OCI-LY1 (cell line): ENCODE data around the gene LOC128125822.

Experiments
- H2AFZ ChIP-seq: fragments of 200-600 bp; sonication (generic), shearing (Covaris generic); 2 replicates; pipeline ENCODE4 v1.6.0; 2014; ENCODE audit warnings: antibody characterized with exemption, mild to moderate bottlenecking, low read length
- H3F3A ChIP-seq: fragments of 200-600 bp; sonication (generic), shearing (Covaris generic); 2 replicates; pipeline ENCODE4 v1.6.0; 2014; ENCODE audit warnings: mild to moderate bottlenecking, antibody characterized with exemption, low read length, moderate library complexity; ENCODE audit not compliant: insufficient read depth
- H3K27ac ChIP-seq: fragments of 200-600 bp; sonication (generic); 2 replicates; pipeline ENCODE4 v1.5.1; 2014; ENCODE audit warnings: low read length, mixed run types, mild to moderate bottlenecking, low read depth; ENCODE audit not compliant: poor library complexity, severe bottlenecking
- H3K27me3 ChIP-seq: fragments of 200-600 bp; sonication (generic); 2 replicates; pipeline ENCODE4 v1.6.0; 2014; ENCODE audit warnings: antibody characterized with exemption, mild to moderate bottlenecking, low read length, moderate library complexity; ENCODE audit not compliant: insufficient read depth
- H3K36me3 ChIP-seq: fragments of 200-600 bp; sonication (generic); 2 replicates; pipeline ENCODE4 v1.6.1; 2014; ENCODE audit warnings: mild to moderate bottlenecking, antibody characterized with exemption, low read length, moderate library complexity, mixed read lengths; ENCODE audit not compliant: insufficient read depth
- H3K4me1 ChIP-seq: fragments of 200-600 bp; sonication (generic); 2 replicates; pipeline ENCODE4 v1.5.1; 2014; ENCODE audit warnings: mild to moderate bottlenecking, low read length, moderate library complexity; ENCODE audit not compliant: insufficient read depth, severe bottlenecking
- H3K4me2 ChIP-seq: fragments of 200-600 bp; sonication (generic), shearing (Covaris generic); 2 replicates; pipeline ENCODE4 v1.6.1; 2014; ENCODE audit warnings: low read length
- H3K4me3 ChIP-seq: fragments of 200-600 bp; sonication (generic); 2 replicates; pipeline ENCODE4 v1.5.1; 2014; ENCODE audit warnings: low read length, low read depth, mild to moderate bottlenecking, mixed read lengths; ENCODE audit not compliant: poor library complexity, severe bottlenecking
- H3K79me2 ChIP-seq: fragments of 200-600 bp; shearing (Covaris generic); 2 replicates; pipeline ENCODE4 v1.6.1; 2016; ENCODE audit warnings: mixed run types, low read length, mixed read lengths; ENCODE audit not compliant: insufficient read depth
- H3K9ac ChIP-seq: fragments of 200-600 bp; sonication (generic), shearing (Covaris generic); 2 replicates; pipeline ENCODE4 v1.6.1; 2014; ENCODE audit warnings: mild to moderate bottlenecking, low read length, mixed read lengths
- H3K9me2 ChIP-seq: fragments of 200-600 bp; sonication (generic), shearing (Covaris generic); 2 replicates; pipeline ENCODE4 v1.6.1; 2014; ENCODE audit warnings: low read depth, mild to moderate bottlenecking, low read length, mixed read lengths
- H3K9me3 ChIP-seq: fragments of 200-600 bp; shearing (Covaris generic); 2 replicates; pipeline ENCODE4 v1.6.1; 2014; ENCODE audit warnings: low read length, mixed read lengths
- H4K20me1 ChIP-seq: fragments of 200-600 bp; sonication (generic), shearing (Covaris generic); 2 replicates; pipeline ENCODE4 v1.6.0; 2016; ENCODE audit warnings: mild to moderate bottlenecking, low read length; ENCODE audit not compliant: insufficient read depth
- EZH2 ChIP-seq: fragments of 200-600 bp; sonication (generic), shearing (Covaris generic); IDR thresholded peaks from 2 replicates; pipeline ENCODE4 v1.8.0; 2017; ENCODE audit warnings: borderline replicate concordance, mixed run types, mild to moderate bottlenecking, antibody characterized with exemption, low read length, moderate library complexity, mixed read lengths
- TF ChIP-seq, protein P1 (sequence below): fragments of 200-600 bp; sonication (generic), shearing (Covaris generic); IDR thresholded peaks from 2 replicates; pipeline ENCODE4 v1.5.1; 2017; ENCODE audit warnings: mild to moderate bottlenecking, antibody characterized with exemption, low read length, moderate library complexity, mixed read lengths

Gene LOC128125822

DNA sequence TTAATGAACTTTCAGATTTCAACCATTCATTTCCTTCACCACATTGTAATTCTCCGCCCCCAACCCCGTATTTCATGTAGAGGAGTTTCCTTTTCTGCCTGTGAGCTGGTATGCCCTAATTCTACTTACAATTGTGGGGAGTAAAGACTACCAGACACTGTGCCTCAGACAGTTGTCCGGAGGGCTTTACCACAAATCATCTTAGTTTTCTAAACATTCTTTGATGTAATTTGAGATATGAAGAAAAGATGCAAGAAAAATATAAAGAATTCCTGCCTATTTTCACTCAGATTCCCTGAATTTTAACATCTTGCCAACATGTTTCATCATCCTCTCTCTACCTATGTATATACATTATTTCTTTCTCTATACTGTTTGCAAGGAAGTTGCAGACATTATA, 28.3 kb upstream of the LOC128125822 start:
- Histone ChIP-seq H3K27me3 (no peaks in the 10 kb centered on the region), H3K9ac (no peak overlapping the region), H3K9me3 (no peaks in the 10 kb centered on the region), H3K4me1 (no peaks in the 10 kb centered on the region), H2AFZ (no peak overlapping the region), H3K79me2 (no peaks in the 10 kb centered on the region), H3K36me3 (no peaks in the 10 kb centered on the region), H4K20me1 (no peaks in the 10 kb centered on the region), H3K4me3 (no peak overlapping the region), H3F3A (no peaks in the 10 kb centered on the region), H3K9me2 (no peaks in the 10 kb centered on the region), H3K4me2 (no peak overlapping the region), H3K27ac (no peak overlapping the region)
- no peak for TF ChIP-seq EZH2
- TF ChIP-seq, protein P1, sequence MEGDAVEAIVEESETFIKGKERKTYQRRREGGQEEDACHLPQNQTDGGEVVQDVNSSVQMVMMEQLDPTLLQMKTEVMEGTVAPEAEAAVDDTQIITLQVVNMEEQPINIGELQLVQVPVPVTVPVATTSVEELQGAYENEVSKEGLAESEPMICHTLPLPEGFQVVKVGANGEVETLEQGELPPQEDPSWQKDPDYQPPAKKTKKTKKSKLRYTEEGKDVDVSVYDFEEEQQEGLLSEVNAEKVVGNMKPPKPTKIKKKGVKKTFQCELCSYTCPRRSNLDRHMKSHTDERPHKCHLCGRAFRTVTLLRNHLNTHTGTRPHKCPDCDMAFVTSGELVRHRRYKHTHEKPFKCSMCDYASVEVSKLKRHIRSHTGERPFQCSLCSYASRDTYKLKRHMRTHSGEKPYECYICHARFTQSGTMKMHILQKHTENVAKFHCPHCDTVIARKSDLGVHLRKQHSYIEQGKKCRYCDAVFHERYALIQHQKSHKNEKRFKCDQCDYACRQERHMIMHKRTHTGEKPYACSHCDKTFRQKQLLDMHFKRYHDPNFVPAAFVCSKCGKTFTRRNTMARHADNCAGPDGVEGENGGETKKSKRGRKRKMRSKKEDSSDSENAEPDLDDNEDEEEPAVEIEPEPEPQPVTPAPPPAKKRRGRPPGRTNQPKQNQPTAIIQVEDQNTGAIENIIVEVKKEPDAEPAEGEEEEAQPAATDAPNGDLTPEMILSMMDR, result no peak

GRCh38 chr6:63546236-63546635, 26.0 kb upstream of the LOC128125822 start:
- no peaks in the 10 kb centered on the region for H3K27me3 ChIP-seq
- no peaks in the 10 kb centered on the region for H3K36me3 ChIP-seq
- H3K9me2 ChIP-seq, result no peaks in the 10 kb centered on the region
- H2AFZ ChIP-seq, result no peak overlapping the region
- H3K4me3 ChIP-seq, result no peak overlapping the region
- no peaks in the 10 kb centered on the region for H3K4me1 ChIP-seq
- no peak for TF ChIP-seq EZH2
- TF ChIP-seq, protein P1, result no peak
- no peak overlapping the region for H3K27ac ChIP-seq
- no peak overlapping the region for H3K4me2 ChIP-seq
- H3K9me3 ChIP-seq, result no peaks in the 10 kb centered on the region
- no peaks in the 10 kb centered on the region for H3F3A ChIP-seq
- no peaks in the 10 kb centered on the region for H3K79me2 ChIP-seq
- H3K9ac ChIP-seq, result no peak overlapping the region
- H4K20me1 ChIP-seq, result no peaks in the 10 kb centered on the region

DNA sequence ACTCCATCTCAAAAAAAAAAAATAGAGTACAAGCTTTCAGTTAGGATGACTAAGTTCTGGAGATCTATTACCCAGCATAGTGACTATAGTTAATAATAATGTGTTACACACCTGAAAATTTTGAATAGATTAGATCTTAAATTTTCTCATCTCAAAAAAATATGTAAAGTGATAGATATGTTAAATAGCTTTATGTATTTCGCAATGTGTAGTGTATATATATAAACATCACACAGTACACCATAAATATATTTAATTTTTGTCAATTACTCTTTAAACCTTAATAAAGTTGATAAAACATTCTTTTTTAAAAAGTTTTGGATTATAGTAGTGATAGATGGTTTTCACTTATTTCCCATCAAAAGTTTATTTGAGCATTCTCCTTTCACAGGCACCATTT, 25.6 kb upstream of the LOC128125822 start:
- no peaks in the 10 kb centered on the region for H3K4me1 ChIP-seq
- no peaks in the 10 kb centered on the region for H3K9me3 ChIP-seq
- H3F3A ChIP-seq, result no peaks in the 10 kb centered on the region
- TF ChIP-seq, protein P1, result no peak
- TF ChIP-seq EZH2, result no peak
- no peak overlapping the region for H3K4me3 ChIP-seq
- H3K9ac ChIP-seq, result no peak overlapping the region
- H3K36me3 ChIP-seq, result no peaks in the 10 kb centered on the region
- no peak overlapping the region for H3K4me2 ChIP-seq
- no peaks in the 10 kb centered on the region for H4K20me1 ChIP-seq
- no peak overlapping the region for H3K27ac ChIP-seq
- no peak overlapping the region for H2AFZ ChIP-seq
- H3K9me2 ChIP-seq, result no peaks in the 10 kb centered on the region
- no peaks in the 10 kb centered on the region for H3K27me3 ChIP-seq
- H3K79me2 ChIP-seq, result no peaks in the 10 kb centered on the region
